Chondrocyte (in vitro differentiated cells): ENCODE results near the gene BANF1. TPM values are rescaled to one million over a fixed set of nuclear protein-coding genes. Genes with fewer than 3 reads are reported as not detected.
A peak's percentile ranks its signal among the peaks of the same experiment; 100 is the strongest.

Experiments used
- DNase-seq: peaks from one replicate; pipeline ENCODE4 v3.0.0; 2021; ENCODE audit warnings: mixed read lengths, low spot score
- H3K27ac Mint-ChIP-seq: one replicate; pipeline ENCODE4 v1.8.0; 2021; ENCODE audit warnings: mild to moderate bottlenecking, moderate library complexity, mixed read lengths; ENCODE audit not compliant: unreplicated experiment
- H3K27me3 Mint-ChIP-seq: 2 replicates; pipeline ENCODE4 v1.8.0; 2021; ENCODE audit warnings: low read depth, mixed read lengths
- H3K36me3 Mint-ChIP-seq: 2 replicates; pipeline ENCODE4 v1.8.0; 2021; ENCODE audit warnings: low read depth, mixed read lengths
- H3K4me1 Mint-ChIP-seq: 2 replicates; pipeline ENCODE4 v1.8.0; 2021; ENCODE audit warnings: low read depth, mild to moderate bottlenecking, mixed read lengths
- H3K4me3 Mint-ChIP-seq: one replicate; pipeline ENCODE4 v1.8.0; 2021; ENCODE audit warnings: mild to moderate bottlenecking, moderate library complexity, mixed read lengths; ENCODE audit not compliant: unreplicated experiment
- H3K9me3 Mint-ChIP-seq: 2 replicates; pipeline ENCODE4 v1.8.0; 2021; ENCODE audit warnings: low read depth, mixed read lengths
- total RNA-seq: library from RNA; stranded (reverse); gene quantifications from 3 replicates; pipeline ENCODE4 v1.2.1, GENCODE V29; 2021
- TF ChIP-seq, protein P1 (sequence below): fragments of 200-600 bp; sonication (generic); IDR thresholded peaks from 2 replicates; pipeline ENCODE4 v1.5.0; 2021; ENCODE audit warnings: antibody characterized with exemption, mild to moderate bottlenecking, moderate library complexity

BANF1 gene
- total RNA-seq, 1 donor from 2014 or later = 187 TPM

DNA sequence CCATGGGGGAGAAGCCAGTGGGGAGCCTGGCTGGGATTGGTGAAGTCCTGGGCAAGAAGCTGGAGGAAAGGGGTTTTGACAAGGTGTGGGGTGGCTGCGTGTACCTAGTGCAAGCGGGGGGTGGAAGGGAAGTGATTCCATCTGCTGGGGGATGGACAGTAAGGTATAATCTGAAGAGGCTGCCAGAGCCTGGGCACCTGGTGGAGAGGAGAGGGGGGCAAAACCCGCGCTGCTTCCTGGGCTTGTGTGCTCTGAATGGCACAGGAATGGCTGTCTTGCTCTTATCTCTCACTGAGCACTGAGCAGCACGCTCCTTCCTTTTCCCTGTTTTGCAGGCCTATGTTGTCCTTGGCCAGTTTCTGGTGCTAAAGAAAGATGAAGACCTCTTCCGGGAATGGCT lies 988 bp downstream of the BANF1 start:
- peaks cover 26% of the 10 kb centered on the region for H3K4me1 Mint-ChIP-seq
- DNase-seq = no peak
- H3K4me3 Mint-ChIP-seq = peak overlapping the region; percentile 99
- H3K27ac Mint-ChIP-seq = peak overlapping the region; percentile 86
- H3K9me3 Mint-ChIP-seq = no peaks in the 10 kb centered on the region
- TF ChIP-seq, protein P1, sequence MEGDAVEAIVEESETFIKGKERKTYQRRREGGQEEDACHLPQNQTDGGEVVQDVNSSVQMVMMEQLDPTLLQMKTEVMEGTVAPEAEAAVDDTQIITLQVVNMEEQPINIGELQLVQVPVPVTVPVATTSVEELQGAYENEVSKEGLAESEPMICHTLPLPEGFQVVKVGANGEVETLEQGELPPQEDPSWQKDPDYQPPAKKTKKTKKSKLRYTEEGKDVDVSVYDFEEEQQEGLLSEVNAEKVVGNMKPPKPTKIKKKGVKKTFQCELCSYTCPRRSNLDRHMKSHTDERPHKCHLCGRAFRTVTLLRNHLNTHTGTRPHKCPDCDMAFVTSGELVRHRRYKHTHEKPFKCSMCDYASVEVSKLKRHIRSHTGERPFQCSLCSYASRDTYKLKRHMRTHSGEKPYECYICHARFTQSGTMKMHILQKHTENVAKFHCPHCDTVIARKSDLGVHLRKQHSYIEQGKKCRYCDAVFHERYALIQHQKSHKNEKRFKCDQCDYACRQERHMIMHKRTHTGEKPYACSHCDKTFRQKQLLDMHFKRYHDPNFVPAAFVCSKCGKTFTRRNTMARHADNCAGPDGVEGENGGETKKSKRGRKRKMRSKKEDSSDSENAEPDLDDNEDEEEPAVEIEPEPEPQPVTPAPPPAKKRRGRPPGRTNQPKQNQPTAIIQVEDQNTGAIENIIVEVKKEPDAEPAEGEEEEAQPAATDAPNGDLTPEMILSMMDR = no peak
- H3K36me3 Mint-ChIP-seq = peaks cover 16% of the 10 kb centered on the region
- H3K27me3 Mint-ChIP-seq = no peaks in the 10 kb centered on the region

DNA sequence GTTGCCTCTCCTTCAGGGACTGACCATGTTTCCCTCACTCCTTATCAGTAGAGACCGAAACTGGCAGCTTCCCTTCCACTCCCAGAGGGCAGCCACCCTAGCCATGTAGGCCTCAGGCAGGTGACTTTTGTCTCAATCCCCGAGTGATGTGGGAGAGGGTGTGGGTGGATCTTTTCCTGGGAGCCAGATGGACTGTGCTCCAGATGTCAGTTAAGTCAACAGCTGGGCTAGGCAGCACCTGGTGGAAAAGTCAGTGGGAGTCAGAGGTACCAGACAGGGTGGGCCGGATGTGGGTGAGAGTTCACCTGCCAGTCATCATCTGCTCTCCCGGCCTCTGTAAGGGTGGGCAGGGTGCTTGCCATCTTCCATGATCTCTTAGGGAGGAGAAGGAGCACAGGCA lies 1.9 kb downstream of the BANF1 start:
- Mint-ChIP-seq H3K4me3 (peak overlapping the region; percentile 22), H3K9me3 (no peaks in the 10 kb centered on the region), H3K27me3 (no peaks in the 10 kb centered on the region), H3K4me1 (peaks cover 30% of the 10 kb centered on the region), H3K36me3 (peaks cover 9% of the 10 kb centered on the region), H3K27ac (no peak overlapping the region)
- no peak for DNase-seq
- TF ChIP-seq, protein P1 = no peak

DNA sequence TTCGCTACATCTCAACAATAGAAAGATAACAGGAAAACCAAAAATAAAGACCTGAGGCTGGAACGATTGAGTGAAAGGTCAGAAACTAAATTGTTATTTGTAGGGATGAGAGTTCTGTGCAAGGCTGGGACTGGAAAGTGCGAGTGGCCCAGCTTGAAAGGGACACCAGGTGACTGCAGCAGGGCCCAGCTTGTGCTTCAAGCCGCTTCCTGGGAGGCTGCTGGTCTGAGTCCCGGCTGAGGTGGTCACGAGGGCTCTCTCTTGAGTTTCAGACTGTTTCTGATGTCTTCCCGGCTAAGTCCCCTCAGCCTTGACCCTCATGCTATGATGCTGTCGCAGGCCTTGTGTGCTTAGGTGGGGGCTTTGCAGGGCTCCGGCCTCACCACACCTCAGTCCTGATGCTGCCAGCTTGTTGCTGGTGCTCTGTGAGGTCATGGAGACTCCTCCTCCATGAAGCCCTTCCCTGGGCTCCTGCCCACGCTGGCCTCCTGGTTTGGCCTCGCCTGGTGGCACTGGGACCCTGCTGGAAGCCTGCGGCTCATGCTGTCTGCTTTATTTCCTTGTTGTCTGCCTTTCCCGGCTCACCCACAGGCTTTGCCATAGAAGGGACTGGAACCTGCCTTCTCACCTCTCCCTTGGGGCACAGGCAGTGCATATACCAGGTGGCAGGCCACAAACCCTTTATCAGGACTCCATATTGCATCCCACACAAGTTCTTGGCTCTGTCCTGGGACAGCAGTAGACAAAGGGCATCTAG lies 4.0 kb downstream of the BANF1 start:
- DNase-seq = no peak
- Mint-ChIP-seq H3K27me3 (no peaks in the 10 kb centered on the region), H3K27ac (peak overlapping the region; percentile 57), H3K4me3 (no peak overlapping the region), H3K9me3 (no peaks in the 10 kb centered on the region), H3K4me1 (peaks cover 22% of the 10 kb centered on the region), H3K36me3 (peaks cover 4% of the 10 kb centered on the region)
- TF ChIP-seq, protein P1 = no peak

DNA sequence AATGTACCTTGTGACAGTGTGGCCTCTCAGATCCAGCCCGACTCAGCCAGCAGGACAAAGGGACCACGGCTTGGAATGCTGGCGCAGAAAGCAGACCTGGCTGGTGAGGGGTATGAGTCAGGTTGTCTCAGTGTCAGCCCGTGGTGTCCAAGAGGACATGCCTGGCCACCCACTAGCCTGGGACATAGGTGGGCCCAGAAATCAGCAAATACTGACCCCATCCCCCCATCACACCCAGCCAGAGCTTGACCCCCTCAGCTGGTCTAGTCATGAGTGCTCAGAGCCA lies 4.5 kb downstream of the BANF1 start:
- DNase-seq = no peak
- TF ChIP-seq, protein P1 = no peak
- Mint-ChIP-seq H3K27me3 (no peaks in the 10 kb centered on the region), H3K4me3 (no peak overlapping the region), H3K9me3 (no peaks in the 10 kb centered on the region), H3K4me1 (peaks cover 24% of the 10 kb centered on the region), H3K27ac (no peak overlapping the region), H3K36me3 (peaks cover 4% of the 10 kb centered on the region)

DNA sequence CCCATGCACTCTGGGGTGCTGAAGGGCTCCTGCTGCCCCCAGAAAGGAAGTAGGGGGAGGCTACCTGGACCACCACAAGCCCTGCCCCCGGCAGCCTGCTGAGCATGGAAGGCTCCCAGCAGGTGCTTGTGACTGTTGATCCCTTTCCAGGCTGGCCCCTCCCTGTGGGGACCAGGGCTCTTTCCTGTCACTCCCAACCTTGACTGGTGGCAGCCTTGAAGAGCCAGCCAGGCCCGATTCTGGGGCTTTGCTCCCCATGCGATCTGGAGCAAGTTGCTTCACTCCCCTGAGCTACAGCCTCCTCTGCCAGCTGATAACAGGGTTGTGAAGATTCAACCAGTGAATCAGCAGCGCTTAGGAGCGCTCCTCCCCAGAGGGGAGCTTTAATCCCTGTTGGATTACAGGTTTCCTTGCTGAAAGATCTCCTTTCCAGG lies 4.9 kb downstream of the BANF1 start:
- no peak overlapping the region for H3K4me3 Mint-ChIP-seq
- H3K36me3 Mint-ChIP-seq = peaks cover 4% of the 10 kb centered on the region
- H3K27me3 Mint-ChIP-seq = no peaks in the 10 kb centered on the region
- H3K4me1 Mint-ChIP-seq = peaks cover 24% of the 10 kb centered on the region
- H3K27ac Mint-ChIP-seq = no peak overlapping the region
- DNase-seq = no peak
- no peaks in the 10 kb centered on the region for H3K9me3 Mint-ChIP-seq
- TF ChIP-seq, protein P1 = no peak
